WTC11 (cell line): ENCODE measurements around the gene GRPEL2. TPM values are rescaled to one million over a fixed set of nuclear protein-coding genes. Genes with fewer than 3 reads are reported as not detected.

Experiments
- ATAC-seq: fragments of 200-7000 bp; cut with Tn5 transposase; 2 replicates; pipeline ENCODE4 v1.10.0; 2021; ENCODE audit warnings: mild to moderate bottlenecking, moderate library complexity
- CTCF ChIA-PET: fragments of 300-600 bp; sonication (Branson Sonifier 250); formaldehyde crosslinking; loops from one replicate; lab custom pipeline; 2021; ENCODE audit warnings: antibody characterized with exemption; lab: Charles Lee
- POLR2A ChIA-PET: fragments of 350-600 bp; sonication (Branson Sonifier 250); formaldehyde crosslinking; loops from one replicate; lab custom pipeline; 2021; ENCODE audit warnings: antibody characterized with exemption; lab: Charles Lee
- DNase-seq: peaks from one replicate; pipeline ENCODE4 v3.0.0; 2021; ENCODE audit warnings: low spot score
- H3K27ac Mint-ChIP-seq: 2 replicates; pipeline ENCODE4 v1.8.0; 2021; ENCODE audit warnings: mixed read lengths
- H3K27me3 Mint-ChIP-seq: 2 replicates; pipeline ENCODE4 v1.8.0; 2021; ENCODE audit warnings: low read depth, mild to moderate bottlenecking, moderate library complexity, mixed read lengths
- H3K36me3 Mint-ChIP-seq: 2 replicates; pipeline ENCODE4 v1.8.0; 2021; ENCODE audit warnings: mixed read lengths
- H3K4me1 Mint-ChIP-seq: 2 replicates; pipeline ENCODE4 v1.8.0; 2022; ENCODE audit warnings: mixed read lengths
- H3K4me3 Mint-ChIP-seq: 2 replicates; pipeline ENCODE4 v1.8.0; 2021; ENCODE audit warnings: mild to moderate bottlenecking, moderate library complexity, mixed read lengths
- H3K9me3 Mint-ChIP-seq: 2 replicates; pipeline ENCODE4 v1.8.0; 2021; ENCODE audit warnings: mixed read lengths
- ATF1 ChIP-seq: sonication (generic); formaldehyde crosslinking; IDR thresholded peaks from 2 replicates; pipeline ENCODE4 v1.8.1; 2023; ENCODE audit warnings: mild to moderate bottlenecking, moderate library complexity, missing genetic modification reagents
- ATF6 ChIP-seq: sonication (generic); formaldehyde crosslinking; IDR thresholded peaks from 2 replicates; pipeline ENCODE4 v1.8.1; 2023; ENCODE audit warnings: mild to moderate bottlenecking, missing genetic modification reagents
- CDX4 ChIP-seq: fragments of 250-450 bp; sonication (Bioruptor Pico); IDR thresholded peaks from 2 replicates; pipeline ENCODE4 v1.9.0; 2021; ENCODE audit warnings: moderate library complexity, mild to moderate bottlenecking, inconsistent platforms, borderline replicate concordance
- CTCF ChIP-seq: fragments of 200-600 bp; IDR thresholded peaks from 2 replicates; pipeline ENCODE4 v1.8.0; 2022; ENCODE audit warnings: antibody characterized with exemption
- E2F1 ChIP-seq: sonication (generic); formaldehyde crosslinking; IDR thresholded peaks from 2 replicates; pipeline ENCODE4 v1.8.0; 2022; ENCODE audit warnings: mild to moderate bottlenecking, missing genetic modification reagents
- ELF4 ChIP-seq: sonication (generic); formaldehyde crosslinking; IDR thresholded peaks from 2 replicates; pipeline ENCODE4 v1.8.1; 2022; ENCODE audit warnings: low read depth, mild to moderate bottlenecking, moderate library complexity, missing genetic modification reagents
- ERG ChIP-seq: fragments of 250-450 bp; sonication (Bioruptor Pico); IDR thresholded peaks from 2 replicates; pipeline ENCODE4 v1.8.0; 2021; ENCODE audit warnings: mild to moderate bottlenecking
- GRHL2 ChIP-seq: fragments of 250-450 bp; sonication (Bioruptor Pico); IDR thresholded peaks from 2 replicates; pipeline ENCODE4 v1.8.0; 2022; ENCODE audit warnings: mild to moderate bottlenecking, moderate library complexity; ENCODE audit not compliant: insufficient replicate concordance, severe bottlenecking
- GTF2I ChIP-seq: fragments of 250-450 bp; sonication (Bioruptor Pico); conservative IDR thresholded peaks from 2 replicates; pipeline ENCODE4 v1.4.0; 2021; ENCODE audit warnings: mild to moderate bottlenecking
- KAT7 ChIP-seq: sonication (generic); formaldehyde crosslinking; IDR thresholded peaks from 2 replicates; pipeline ENCODE4 v1.8.1; 2023; ENCODE audit warnings: missing genetic modification reagents, mild to moderate bottlenecking, borderline replicate concordance
- MAX ChIP-seq: sonication (generic); formaldehyde crosslinking; IDR thresholded peaks from 2 replicates; pipeline ENCODE4 v1.8.0; 2022; ENCODE audit warnings: mild to moderate bottlenecking, missing genetic modification reagents
- SP1 ChIP-seq: sonication (generic); formaldehyde crosslinking; conservative IDR thresholded peaks from 2 replicates; pipeline ENCODE4 v1.8.1; 2022; ENCODE audit warnings: missing genetic modification reagents
- TCF7 ChIP-seq: sonication (generic); formaldehyde crosslinking; IDR thresholded peaks from 2 replicates; pipeline ENCODE4 v1.8.0; 2022; ENCODE audit warnings: mild to moderate bottlenecking, low read depth, missing genetic modification reagents, moderate library complexity
- ZBTB43 ChIP-seq: sonication (generic); formaldehyde crosslinking; IDR thresholded peaks from 2 replicates; pipeline ENCODE4 v1.8.1; 2023; ENCODE audit warnings: mild to moderate bottlenecking, missing genetic modification reagents
- ZNF138 ChIP-seq: sonication (generic); formaldehyde crosslinking; conservative IDR thresholded peaks from 2 replicates; pipeline ENCODE4 v1.8.1; 2022; ENCODE audit warnings: mild to moderate bottlenecking, moderate library complexity, missing genetic modification reagents
- ZNF396 ChIP-seq: fragments of 250-450 bp; sonication (Bioruptor Pico); IDR thresholded peaks from 2 replicates; pipeline ENCODE4 v1.8.0; 2021; ENCODE audit warnings: mild to moderate bottlenecking, moderate library complexity, borderline replicate concordance
- ZNF532 ChIP-seq: fragments of 250-450 bp; sonication (Bioruptor Pico); IDR thresholded peaks from 2 replicates; pipeline ENCODE4 v1.9.0; 2021; ENCODE audit warnings: mild to moderate bottlenecking, borderline replicate concordance
- total RNA-seq: library from RNA; stranded (reverse); gene quantifications from 3 replicates; pipeline ENCODE4 v1.2.3, GENCODE V29; 2021
- TF ChIP-seq, protein P1 (sequence below): sonication (generic); formaldehyde crosslinking; conservative IDR thresholded peaks from 2 replicates; pipeline ENCODE4 v1.8.1; 2022; ENCODE audit warnings: mild to moderate bottlenecking, missing genetic modification reagents

The GRPEL2 gene
- total RNA-seq, 1 experiment from 2014 or later: 48.6 TPM

- Mint-ChIP-seq H3K27ac (no peak overlapping the region), H3K9me3 (no peaks in the 10 kb centered on the region), H3K36me3 (no peaks in the 10 kb centered on the region; the same call in 1 of the 2 replicates), H3K4me3 (no peak overlapping the region), H3K27me3 (no peaks in the 10 kb centered on the region), H3K4me1 (peaks cover 15% of the 10 kb centered on the region)
- DNase-seq (no peak), ATAC-seq (no peak)
- CTCF ChIA-PET: interaction anchor here (0.5 to 8.6 kb wide), 55 partner anchors 9 to 251 kb away, joined by 3 to 146 read pairs (median 4); partner anchors contain the start of genes ARHGEF37, CSNK1A1, GRPEL2 and IL17B
- no peak for TF ChIP-seq MAX
- no peak for TF ChIP-seq ZNF138 (CRISPR knock-in tag)
- POLR2A ChIA-PET: interaction anchor here (1.0 to 1.5 kb wide), 2 partner anchors 10 to 18 kb away, joined by 3 to 5 read pairs; partner anchors contain the start of gene PCYOX1L
These were observed 22.8 kb downstream of the GRPEL2 start for GRCh38 chr5:149367972-149368645.

GRCh38 chr5:149370878-149371277 lies 25.6 kb downstream of the GRPEL2 start:
- DNase-seq (no peak), ATAC-seq (no peak)
- ChIA-PET CTCF (interaction anchor here (0.7 to 8.6 kb wide), 22 partner anchors 8 to 590 kb away, joined by 3 to 146 read pairs (median 5); partner anchors contain the start of genes IL17B, PCYOX1L and SLC26A2), POLR2A (no interaction called here)
- no peaks in the 10 kb centered on the region for H3K27me3 Mint-ChIP-seq
- H3K4me3 Mint-ChIP-seq: no peak overlapping the region
- H3K36me3 Mint-ChIP-seq: no peaks in the 10 kb centered on the region; the same call in 1 of the 2 replicates
- H3K27ac Mint-ChIP-seq: no peak overlapping the region
- peaks cover 15% of the 10 kb centered on the region for H3K4me1 Mint-ChIP-seq
- no peaks in the 10 kb centered on the region for H3K9me3 Mint-ChIP-seq
- TF ChIP-seq TCF7: no peak
- TF ChIP-seq, protein P1, sequence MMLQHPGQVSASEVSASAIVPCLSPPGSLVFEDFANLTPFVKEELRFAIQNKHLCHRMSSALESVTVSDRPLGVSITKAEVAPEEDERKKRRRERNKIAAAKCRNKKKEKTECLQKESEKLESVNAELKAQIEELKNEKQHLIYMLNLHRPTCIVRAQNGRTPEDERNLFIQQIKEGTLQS (CRISPR knock-in tag): no peak
- no peak for TF ChIP-seq ZBTB43 (CRISPR knock-in tag)
- TF ChIP-seq ATF1 (CRISPR knock-in tag): no peak
- no peak for TF ChIP-seq CTCF
- TF ChIP-seq E2F1 (CRISPR knock-in tag): no peak
- no peak for TF ChIP-seq ERG (CRISPR knock-in tag)
- TF ChIP-seq CDX4 (CRISPR knock-in tag): no peak
- no peak for TF ChIP-seq GTF2I (CRISPR knock-in tag)
- TF ChIP-seq ATF6 (CRISPR knock-in tag): no peak
- TF ChIP-seq ZNF396 (CRISPR knock-in tag): no peak
- no peak for TF ChIP-seq ELF4 (CRISPR knock-in tag)
- no peak for TF ChIP-seq SP1 (CRISPR knock-in tag)
- TF ChIP-seq GRHL2: no peak
- TF ChIP-seq ZNF532 (CRISPR knock-in tag): no peak
- TF ChIP-seq KAT7 (CRISPR knock-in tag): no peak
